ENCODE measurements around the gene NOP14. TPM values are rescaled to one million over a fixed set of nuclear protein-coding genes. Genes with fewer than 3 reads are reported as not detected.

Gene NOP14
- total and polyA plus RNA-seq, 2 donors (not counting 1 experiment from before 2014, with no cell fraction given): 9.1 to 30.4 TPM

DNA sequence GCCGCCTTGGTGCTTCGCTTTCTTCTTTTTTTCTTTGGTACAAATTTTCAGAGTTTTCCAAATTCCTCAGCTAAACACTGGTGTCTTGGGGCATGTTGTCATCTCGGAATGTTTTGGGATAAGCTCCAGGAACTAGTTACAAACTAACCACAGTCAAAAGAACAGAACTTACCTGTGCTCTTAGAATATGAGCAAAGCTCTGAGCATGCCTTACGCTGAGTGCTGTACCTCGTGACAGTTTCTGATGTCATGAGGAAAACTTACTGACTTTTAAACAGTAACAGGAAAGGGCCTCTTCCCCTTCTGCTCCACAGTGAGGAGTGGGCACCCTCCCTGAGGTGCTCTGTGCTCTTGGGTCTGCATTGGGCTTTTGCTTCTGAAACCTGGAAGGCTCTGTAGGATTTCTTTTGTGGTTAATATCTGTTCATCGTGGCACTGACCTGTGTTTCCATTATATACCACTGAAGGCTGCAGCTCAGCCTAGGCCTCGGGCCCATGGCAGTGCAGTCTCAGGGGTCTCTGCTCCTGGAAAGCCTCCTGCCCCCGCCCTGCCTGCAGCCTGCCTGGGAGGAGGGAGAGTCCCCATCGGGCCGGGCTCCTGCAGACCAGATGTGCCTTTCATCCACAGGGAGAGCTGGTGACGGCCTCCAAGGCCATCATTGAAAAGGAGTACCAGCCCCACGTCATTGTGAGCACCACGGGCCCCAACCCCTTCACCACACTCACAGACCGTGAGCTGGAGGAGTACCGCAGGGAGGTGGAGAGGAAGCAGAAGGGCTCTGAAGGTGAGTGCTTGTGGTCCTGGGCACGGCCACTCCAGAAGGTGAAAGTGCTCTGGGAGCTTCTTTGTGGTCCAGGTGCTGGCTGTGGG lies 48.7 kb downstream of the NOP14 start:
- CTCF ChIA-PET: interaction anchor here (0.6 to 1.8 kb wide), 2 partner anchors 22 to 31 kb away, joined by 3 read pairs; no protein-coding TSS in a partner anchor
- no peak for ATAC-seq (ENCODE audit: low read depth)
- H3K27ac Mint-ChIP-seq: peak overlapping the region; percentile 46

More for the DNA sequence above, 48.7 kb downstream of the NOP14 start:
- peaks cover 61% of the 10 kb centered on the region for H3K79me2 ChIP-seq (ENCODE audit: control insufficient read depth, insufficient read depth, low read length)
- DNase-seq: no peak
- Mint-ChIP-seq H3K9me3 (ENCODE audit: insufficient read depth) (no peaks in the 10 kb centered on the region), H3K4me1 (peaks cover 35% of the 10 kb centered on the region), H3K4me3 (no peak overlapping the region), H3K27me3 (no peaks in the 10 kb centered on the region)
- H3K9ac ChIP-seq (ENCODE audit: low read length): no peak overlapping the region
- H3K27me3 ChIP-seq (replicated peaks in 1 of 4; ENCODE audit: control extremely low read depth in 1 of 4, control insufficient read depth in 3 of 4, insufficient read depth in 4 of 4, low read length in 3 of 4): no peaks in the 10 kb centered on the region
- no peak overlapping the region for H2AFZ ChIP-seq (ENCODE audit: insufficient read depth, low read depth, low read length, poor library complexity, severe bottlenecking)
- peak overlapping the region in 1 of 2 donors; percentile 59 for H3K27ac ChIP-seq (ENCODE audit: low read length in 2 of 2)
- peaks cover 14 to 65% of the 10 kb centered on the region in 2 experiments for H3K36me3 ChIP-seq (replicated peaks in 1 of 2; ENCODE audit: control extremely low read depth in 1 of 2, control insufficient read depth in 1 of 2, extremely low read depth in 1 of 2, insufficient read depth in 2 of 2, low read length in 1 of 2)
- POLR2A ChIA-PET: interaction anchor here (0.6 to 0.7 kb wide), 3 partner anchors 84 to 405 kb away, joined by 3 to 6 read pairs (median 4); no protein-coding TSS in a partner anchor
- no peak overlapping the region for H3K4me3 ChIP-seq (ENCODE audit: control extremely low read depth in 1 of 5, extremely low read depth in 1 of 5, insufficient read depth in 1 of 5, low read depth in 2 of 5, low read length in 4 of 5)
- peaks cover 12% of the 10 kb centered on the region in 2 donors for H3K4me1 ChIP-seq (ENCODE audit: control insufficient read depth in 2 of 2, insufficient read depth in 2 of 2, low read length in 2 of 2)
- intact Hi-C loops (cut with micrococcal nuclease): no loop called here
- TF ChIP-seq, protein P1, sequence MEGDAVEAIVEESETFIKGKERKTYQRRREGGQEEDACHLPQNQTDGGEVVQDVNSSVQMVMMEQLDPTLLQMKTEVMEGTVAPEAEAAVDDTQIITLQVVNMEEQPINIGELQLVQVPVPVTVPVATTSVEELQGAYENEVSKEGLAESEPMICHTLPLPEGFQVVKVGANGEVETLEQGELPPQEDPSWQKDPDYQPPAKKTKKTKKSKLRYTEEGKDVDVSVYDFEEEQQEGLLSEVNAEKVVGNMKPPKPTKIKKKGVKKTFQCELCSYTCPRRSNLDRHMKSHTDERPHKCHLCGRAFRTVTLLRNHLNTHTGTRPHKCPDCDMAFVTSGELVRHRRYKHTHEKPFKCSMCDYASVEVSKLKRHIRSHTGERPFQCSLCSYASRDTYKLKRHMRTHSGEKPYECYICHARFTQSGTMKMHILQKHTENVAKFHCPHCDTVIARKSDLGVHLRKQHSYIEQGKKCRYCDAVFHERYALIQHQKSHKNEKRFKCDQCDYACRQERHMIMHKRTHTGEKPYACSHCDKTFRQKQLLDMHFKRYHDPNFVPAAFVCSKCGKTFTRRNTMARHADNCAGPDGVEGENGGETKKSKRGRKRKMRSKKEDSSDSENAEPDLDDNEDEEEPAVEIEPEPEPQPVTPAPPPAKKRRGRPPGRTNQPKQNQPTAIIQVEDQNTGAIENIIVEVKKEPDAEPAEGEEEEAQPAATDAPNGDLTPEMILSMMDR (IDR thresholded peaks at IDR 0.05): no peak
- TF ChIP-seq EZH2 (IDR thresholded peaks at IDR 0.05; ENCODE audit: borderline replicate concordance, insufficient read depth, low read depth, low read length, poor library complexity, severe bottlenecking): no peak
- no peak overlapping the region for H3K4me2 ChIP-seq (replicated peaks; ENCODE audit: low read depth, low read length, poor library complexity, severe bottlenecking)
- no peaks in the 10 kb centered on the region for H3K9me3 ChIP-seq (ENCODE audit: control extremely low read depth in 1 of 3, control insufficient read depth in 2 of 3, insufficient read depth in 1 of 3, low read length in 2 of 3)
- 62% methylated on average over 8 of the region's 16 CpGs for WGBS (ENCODE audit: insufficient coverage)
- H4K20me1 ChIP-seq (ENCODE audit: control insufficient read depth, insufficient read depth, low read length, poor library complexity, severe bottlenecking): peaks cover 48% of the 10 kb centered on the region
